Measurements from ENCODE around the gene BLMH. TPM values are rescaled to one million over a fixed set of nuclear protein-coding genes. Genes with fewer than 3 reads are reported as not detected.

BLMH gene
- total RNA-seq, 1 donor from 2014 or later = 49.5 TPM

DNA sequence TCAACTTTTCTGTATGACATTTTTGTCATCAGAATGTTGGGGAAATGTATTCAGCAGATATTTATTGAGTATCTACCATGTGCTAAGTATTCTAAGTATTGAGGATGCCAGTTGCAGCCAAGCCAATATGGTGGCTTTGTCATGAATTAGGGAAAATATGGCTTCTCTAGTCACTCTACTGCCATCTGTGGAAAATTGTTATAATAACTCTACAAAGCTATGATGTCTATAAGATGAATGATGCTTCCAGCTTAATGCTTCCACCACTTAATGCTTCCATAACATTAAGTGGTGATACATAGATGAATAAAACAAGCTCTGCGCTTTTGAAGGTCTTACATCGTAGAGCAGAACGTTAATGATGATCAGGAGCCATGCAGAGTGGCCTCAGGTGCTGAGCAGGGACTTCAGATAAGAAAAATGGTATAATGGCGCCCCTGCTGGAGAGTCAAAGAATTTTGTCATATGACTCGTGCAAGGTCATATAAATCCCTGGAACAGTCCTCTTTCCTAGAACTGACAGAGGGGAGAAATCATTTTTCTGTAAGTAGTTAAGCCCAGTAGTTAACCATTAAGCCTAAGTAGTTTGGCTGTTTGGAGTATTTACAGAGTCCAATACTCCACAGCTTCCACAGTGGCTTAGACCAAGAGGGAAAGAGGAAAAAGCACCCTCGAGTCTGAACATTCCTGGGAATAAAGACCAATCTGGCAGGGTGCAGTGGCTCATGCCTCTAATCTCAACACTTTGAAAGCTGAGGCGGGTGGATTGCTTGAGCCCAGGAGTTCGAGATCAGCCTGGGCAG, 44.8 kb upstream of the BLMH start:
- no peak for DNase-seq (ENCODE audit: low spot score)
- no peak overlapping the region for H3K4me3 Mint-ChIP-seq (ENCODE audit: unreplicated experiment)
- H3K27me3 Mint-ChIP-seq (ENCODE audit: low read depth) = no peaks in the 10 kb centered on the region
- H3K27ac Mint-ChIP-seq (ENCODE audit: unreplicated experiment) = no peak overlapping the region
- no peaks in the 10 kb centered on the region for H3K36me3 Mint-ChIP-seq (ENCODE audit: low read depth)
- H3K4me1 Mint-ChIP-seq (ENCODE audit: low read depth) = peaks cover 30% of the 10 kb centered on the region
- H3K9me3 Mint-ChIP-seq (ENCODE audit: low read depth) = no peaks in the 10 kb centered on the region
- peak; percentile 80 for TF ChIP-seq CTCF (IDR thresholded peaks at IDR 0.05)

DNA sequence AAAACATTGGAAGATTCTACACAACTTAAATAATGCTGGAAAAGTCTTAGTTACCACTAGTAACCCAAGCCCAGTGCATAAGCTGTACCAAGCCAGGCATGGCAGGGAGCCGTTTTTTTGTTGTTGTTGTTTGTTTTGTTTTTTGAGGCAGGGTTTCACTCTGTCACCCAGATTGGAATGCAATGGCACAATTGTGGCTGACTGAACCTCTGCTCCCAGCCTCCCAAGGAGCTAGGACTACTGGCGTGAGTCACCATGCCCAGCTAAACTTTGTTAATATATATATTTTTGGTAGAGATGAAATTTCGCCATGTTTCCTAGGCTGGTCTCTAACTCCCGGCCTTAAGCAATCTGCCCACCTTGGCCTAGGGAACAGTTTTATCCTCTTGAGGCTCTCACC, 42.7 kb upstream of the BLMH start:
- Mint-ChIP-seq H3K4me1 (ENCODE audit: low read depth) (peaks cover 12% of the 10 kb centered on the region), H3K27ac (ENCODE audit: unreplicated experiment) (no peak overlapping the region), H3K27me3 (ENCODE audit: low read depth) (peaks cover 1% of the 10 kb centered on the region), H3K36me3 (ENCODE audit: low read depth) (no peaks in the 10 kb centered on the region), H3K4me3 (ENCODE audit: unreplicated experiment) (no peak overlapping the region), H3K9me3 (ENCODE audit: low read depth) (no peaks in the 10 kb centered on the region)
- DNase-seq (ENCODE audit: low spot score) = no peak
- no peak for TF ChIP-seq CTCF (IDR thresholded peaks at IDR 0.05)

DNA sequence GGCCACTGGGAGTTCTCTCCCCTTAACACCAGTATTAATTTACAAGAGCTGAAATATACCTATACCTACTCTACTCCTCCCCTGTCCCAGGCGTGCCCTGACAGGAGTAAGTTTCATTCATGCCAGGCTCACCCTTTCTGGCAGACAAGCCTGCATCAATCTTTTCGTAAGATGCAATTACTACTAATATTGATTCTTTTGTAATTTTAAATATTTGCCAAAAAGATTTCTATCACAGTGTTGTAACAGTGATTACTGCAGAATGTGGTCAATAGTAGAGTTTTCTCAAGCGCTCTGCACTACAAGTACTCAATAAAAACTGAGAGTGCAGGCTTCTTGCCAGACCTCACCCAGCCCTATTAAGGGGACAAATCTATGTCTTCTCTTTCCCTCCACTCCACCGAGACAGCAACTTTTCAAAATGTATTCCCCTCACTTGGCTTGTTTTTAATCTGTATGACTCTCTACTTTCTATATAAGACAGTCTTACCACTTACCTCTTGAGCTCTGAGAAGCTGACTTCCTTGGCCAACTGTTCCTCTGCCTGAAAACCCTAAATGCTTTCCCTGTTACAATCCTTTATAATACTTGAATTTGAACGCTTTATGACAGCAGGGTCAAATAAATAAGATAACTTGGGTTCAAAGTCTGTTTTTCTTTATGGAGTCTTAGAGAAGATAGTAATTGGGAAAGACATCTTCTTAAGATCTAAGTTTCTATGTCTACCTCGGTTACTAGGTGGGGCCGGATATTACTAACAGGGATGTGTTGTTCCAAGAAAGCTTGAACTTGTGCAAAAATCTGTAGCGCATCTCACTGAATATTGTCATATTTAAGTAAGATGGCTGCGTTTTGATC, 42.0 kb upstream of the BLMH start, which contains the start of gene TMIGD1:
TMIGD1 (minus strand) TSS at position 555 of the 858 bp plus-strand sequence. CDS start 1,924 bp downstream, outside the sequence.
- Mint-ChIP-seq H3K27ac (ENCODE audit: unreplicated experiment) (no peak within 1 kb of the TSS), H3K36me3 (ENCODE audit: low read depth) (no peaks in the 10 kb centered on the region), H3K4me1 (ENCODE audit: low read depth) (peaks cover 10% of the 10 kb centered on the region), H3K27me3 (ENCODE audit: low read depth) (peaks cover 5% of the 10 kb centered on the region), H3K4me3 (ENCODE audit: unreplicated experiment) (no peak within 1 kb of the TSS), H3K9me3 (ENCODE audit: low read depth) (no peaks in the 10 kb centered on the region)
- no peak for TF ChIP-seq CTCF (IDR thresholded peaks at IDR 0.05)
- DNase-seq (ENCODE audit: low spot score) = no peak

GRCh38 chr17:30332057-30332542, 40.4 kb upstream of the BLMH start:
- H3K27ac Mint-ChIP-seq (ENCODE audit: unreplicated experiment) = no peak overlapping the region
- no peak for TF ChIP-seq CTCF (IDR thresholded peaks at IDR 0.05)
- H3K9me3 Mint-ChIP-seq (ENCODE audit: low read depth) = no peaks in the 10 kb centered on the region
- no peak overlapping the region for H3K4me3 Mint-ChIP-seq (ENCODE audit: unreplicated experiment)
- peaks cover 10% of the 10 kb centered on the region for H3K4me1 Mint-ChIP-seq (ENCODE audit: low read depth)
- H3K36me3 Mint-ChIP-seq (ENCODE audit: low read depth) = no peaks in the 10 kb centered on the region
- peaks cover 5% of the 10 kb centered on the region for H3K27me3 Mint-ChIP-seq (ENCODE audit: low read depth)
- DNase-seq (ENCODE audit: low spot score) = no peak

DNA sequence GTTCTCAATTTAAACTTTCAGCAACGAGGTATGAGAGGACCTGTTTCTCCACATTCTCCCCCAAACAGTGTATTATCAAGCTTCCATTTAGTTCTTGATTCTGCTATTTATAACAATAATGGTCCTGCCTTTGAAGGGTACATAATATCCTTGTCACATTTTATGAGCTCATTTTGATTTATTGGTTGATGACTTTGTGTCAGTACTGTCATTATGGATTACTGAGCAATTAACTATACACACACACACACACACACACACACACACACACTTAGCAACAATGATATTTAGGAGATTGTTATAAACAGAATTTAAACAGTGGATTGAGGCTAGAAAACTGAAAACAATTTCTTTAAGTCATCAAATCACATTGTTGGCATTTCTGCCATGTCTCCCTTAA, 35.1 kb upstream of the BLMH start:
- DNase-seq (ENCODE audit: low spot score) = no peak
- H3K27me3 Mint-ChIP-seq (ENCODE audit: low read depth) = peaks cover 5% of the 10 kb centered on the region
- peaks cover 13% of the 10 kb centered on the region for H3K4me1 Mint-ChIP-seq (ENCODE audit: low read depth)
- no peak for TF ChIP-seq CTCF (IDR thresholded peaks at IDR 0.05)
- no peaks in the 10 kb centered on the region for H3K9me3 Mint-ChIP-seq (ENCODE audit: low read depth)
- H3K27ac Mint-ChIP-seq (ENCODE audit: unreplicated experiment) = no peak overlapping the region
- H3K4me3 Mint-ChIP-seq (ENCODE audit: unreplicated experiment) = no peak overlapping the region
- no peaks in the 10 kb centered on the region for H3K36me3 Mint-ChIP-seq (ENCODE audit: low read depth)
